Left kidney (tissue), 2 donors: ENCODE data around the gene TOX3. TPM values are rescaled to one million over a fixed set of nuclear protein-coding genes. Genes with fewer than 3 reads are reported as not detected.

Source experiments
- DNase-seq: peaks from one replicate; pipeline ENCODE4 v3.0.0-alpha.2; 2013
- polyA plus RNA-seq: library from polyadenylated mRNA; unstranded; fragments of 120-200 nt; gene quantifications from one replicate; pipeline ENCODE4 v1.2.1, GENCODE V29; 2013; ENCODE audit not compliant: insufficient read length

TOX3 gene
- polyA plus RNA-seq, 1 donor = 32.5 TPM

DNA sequence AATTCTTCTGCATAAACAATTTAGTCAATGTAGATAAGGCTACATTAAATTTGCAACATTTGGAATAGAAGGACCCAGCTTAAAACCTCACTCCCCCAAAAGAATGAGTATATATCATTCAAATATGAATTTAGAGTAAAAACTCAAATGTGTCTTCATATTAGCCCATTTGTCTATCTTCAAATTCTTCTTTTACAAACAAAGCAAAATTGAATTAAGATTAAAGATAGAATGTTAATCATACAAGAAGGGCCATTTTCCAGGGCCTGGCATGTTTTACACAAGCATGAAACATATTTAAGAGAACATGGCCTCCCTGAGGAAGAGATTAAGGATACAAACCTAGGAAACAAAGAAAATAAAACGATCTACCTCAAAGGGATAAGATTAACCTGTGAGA is 8.4 kb downstream of the TOX3 start:
- DNase-seq = no peak

- DNase-seq = no peak
Measured at GRCh38 chr16:52537516-52537915, 9.4 kb downstream of the TOX3 start.

- no peak for DNase-seq
Measured at GRCh38 chr16:52535076-52535475, 11.9 kb downstream of the TOX3 start.

DNA sequence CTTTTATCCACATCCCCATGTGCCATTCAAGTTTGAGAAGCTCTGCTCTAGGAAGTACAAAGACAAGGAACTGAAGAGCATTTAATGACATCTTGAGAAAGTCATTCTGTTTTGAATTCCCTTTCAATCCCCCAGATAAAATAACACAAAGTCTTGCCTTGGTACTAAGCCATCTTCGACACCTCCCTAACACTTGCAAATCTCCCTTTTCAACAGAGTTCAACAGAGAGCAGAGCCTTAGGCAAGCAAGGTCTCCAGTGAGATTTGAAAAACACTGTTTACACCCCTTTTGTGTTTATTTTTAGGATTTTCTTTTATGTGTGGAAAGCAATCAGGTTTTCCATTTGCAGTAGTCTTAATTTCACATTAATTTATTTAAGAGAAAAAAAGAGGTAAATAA is 13.6 kb downstream of the TOX3 start:
- DNase-seq = no peak

- no peak for DNase-seq
Measured at GRCh38 chr16:52532384-52532783, 14.6 kb downstream of the TOX3 start.

GRCh38 chr16:52529226-52529625 is 17.7 kb downstream of the TOX3 start:
- no peak for DNase-seq

DNA sequence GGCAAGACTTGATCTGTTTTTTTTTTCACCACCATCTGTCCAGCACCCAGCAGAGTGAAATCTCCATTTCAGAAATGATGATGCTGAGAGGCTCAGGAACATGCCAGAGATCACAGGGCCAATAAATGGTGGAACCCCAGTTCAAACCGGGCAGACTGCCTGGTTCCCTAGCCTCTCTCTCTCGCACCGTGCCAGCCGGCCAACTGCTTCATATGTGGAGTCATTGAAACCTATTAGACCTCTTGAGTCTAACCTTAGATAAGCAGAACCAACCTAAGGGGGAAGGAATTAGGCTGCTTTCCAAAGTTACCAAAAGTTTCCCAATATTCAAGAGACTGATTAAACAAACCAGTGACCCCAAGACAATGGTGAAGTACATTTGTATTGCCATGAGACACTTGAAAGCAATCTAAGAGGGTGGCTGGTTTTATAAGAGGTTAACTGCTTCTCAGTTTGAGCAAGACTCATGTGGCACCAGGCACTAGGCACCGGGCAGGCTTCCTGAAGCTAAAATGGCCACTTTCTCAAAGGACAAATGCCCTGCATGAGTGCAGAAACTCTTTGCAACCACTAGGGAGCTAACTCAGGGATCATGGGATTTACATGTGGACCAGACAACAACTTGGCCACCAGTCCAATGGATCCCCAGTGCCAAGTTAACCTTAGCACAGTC is 18.4 kb downstream of the TOX3 start:
- DNase-seq = no peak

GRCh38 chr16:52526830-52527229 is 20.1 kb downstream of the TOX3 start:
- DNase-seq = no peak

- no peak for DNase-seq
Measured at GRCh38 chr16:52526116-52526828, 20.7 kb downstream of the TOX3 start.

GRCh38 chr16:52521570-52521969 is 25.4 kb downstream of the TOX3 start:
- DNase-seq = no peak

GRCh38 chr16:52518884-52519283 is 28.1 kb downstream of the TOX3 start:
- no peak for DNase-seq

GRCh38 chr16:52515068-52515671 is 31.8 kb downstream of the TOX3 start:
- peak; percentile 29 for DNase-seq

DNA sequence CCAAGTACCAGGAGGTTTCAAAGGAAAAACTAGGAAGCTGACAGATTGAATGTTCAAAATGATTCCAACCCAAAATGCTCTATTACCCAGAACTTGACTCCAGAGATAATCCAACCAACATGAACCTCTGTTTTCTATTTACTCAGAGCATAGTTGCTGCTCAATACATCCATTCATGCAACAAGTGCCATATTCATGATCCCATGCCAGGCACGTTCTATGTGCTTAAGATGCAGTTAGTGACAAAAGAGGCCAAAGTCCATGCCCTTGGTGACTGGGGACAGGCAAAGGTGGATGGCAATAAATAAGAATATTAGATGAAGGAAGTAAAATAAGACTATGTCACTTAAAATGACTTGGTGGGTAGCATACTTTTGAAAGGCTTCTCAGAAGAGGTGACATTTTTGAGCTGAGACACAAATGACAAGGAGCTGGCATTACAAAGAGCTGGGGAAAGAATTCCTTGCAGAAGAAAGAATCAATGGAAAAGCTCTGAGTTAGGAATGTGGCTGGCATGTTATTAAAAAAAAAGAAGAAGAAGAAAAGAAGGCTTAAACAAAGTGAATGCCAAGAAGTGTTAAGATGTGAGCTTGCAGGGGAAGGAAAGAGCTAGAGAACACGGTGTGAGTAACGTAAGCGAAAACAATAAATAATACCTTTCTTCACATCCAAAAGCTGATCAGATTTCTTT is 34.5 kb downstream of the TOX3 start:
- DNase-seq = no peak

DNA sequence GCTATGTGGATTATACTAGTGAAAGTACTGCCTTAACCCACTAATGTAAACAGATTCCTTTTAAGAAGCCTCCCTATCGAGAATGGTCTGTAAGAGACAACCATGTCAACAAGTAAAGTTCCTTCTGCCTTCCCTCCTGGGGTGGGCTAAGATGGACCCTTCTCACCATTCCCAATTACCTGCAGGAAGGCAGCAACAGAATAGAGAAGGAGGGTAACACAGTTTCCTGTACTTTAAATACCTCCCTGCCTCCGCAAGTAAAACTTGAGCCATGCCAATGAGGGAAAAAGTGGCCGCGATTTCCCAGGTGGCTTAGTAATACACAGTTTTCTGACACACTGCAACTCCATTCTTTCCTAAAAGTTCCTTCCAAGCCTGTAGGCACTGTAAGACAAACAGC is 45.2 kb downstream of the TOX3 start:
- DNase-seq = no peak

DNA sequence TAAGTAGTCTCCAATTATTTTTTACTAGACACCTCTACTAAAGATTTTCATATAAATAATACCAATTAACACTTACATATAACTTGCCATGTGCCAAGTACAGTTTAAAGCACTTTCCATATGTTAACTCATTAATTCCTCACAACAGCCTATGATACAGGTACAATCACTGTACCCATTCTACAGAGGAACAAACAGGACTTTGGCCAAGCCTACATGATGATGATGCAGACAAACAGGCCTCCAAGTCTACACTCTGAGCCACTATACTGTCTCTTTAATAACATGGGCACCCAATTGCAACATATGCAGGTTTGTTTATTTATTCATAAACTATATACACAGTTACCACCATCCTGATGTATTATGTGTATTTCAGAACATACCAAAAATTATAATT is 46.0 kb downstream of the TOX3 start:
- DNase-seq = no peak

GRCh38 chr16:52499060-52499440 is 47.9 kb downstream of the TOX3 start:
- no peak for DNase-seq

- no peak for DNase-seq
Measured at GRCh38 chr16:52498328-52499059, 48.4 kb downstream of the TOX3 start.

GRCh38 chr16:52497067-52497816 is 49.7 kb downstream of the TOX3 start:
- peak; percentile 51 for DNase-seq

DNA sequence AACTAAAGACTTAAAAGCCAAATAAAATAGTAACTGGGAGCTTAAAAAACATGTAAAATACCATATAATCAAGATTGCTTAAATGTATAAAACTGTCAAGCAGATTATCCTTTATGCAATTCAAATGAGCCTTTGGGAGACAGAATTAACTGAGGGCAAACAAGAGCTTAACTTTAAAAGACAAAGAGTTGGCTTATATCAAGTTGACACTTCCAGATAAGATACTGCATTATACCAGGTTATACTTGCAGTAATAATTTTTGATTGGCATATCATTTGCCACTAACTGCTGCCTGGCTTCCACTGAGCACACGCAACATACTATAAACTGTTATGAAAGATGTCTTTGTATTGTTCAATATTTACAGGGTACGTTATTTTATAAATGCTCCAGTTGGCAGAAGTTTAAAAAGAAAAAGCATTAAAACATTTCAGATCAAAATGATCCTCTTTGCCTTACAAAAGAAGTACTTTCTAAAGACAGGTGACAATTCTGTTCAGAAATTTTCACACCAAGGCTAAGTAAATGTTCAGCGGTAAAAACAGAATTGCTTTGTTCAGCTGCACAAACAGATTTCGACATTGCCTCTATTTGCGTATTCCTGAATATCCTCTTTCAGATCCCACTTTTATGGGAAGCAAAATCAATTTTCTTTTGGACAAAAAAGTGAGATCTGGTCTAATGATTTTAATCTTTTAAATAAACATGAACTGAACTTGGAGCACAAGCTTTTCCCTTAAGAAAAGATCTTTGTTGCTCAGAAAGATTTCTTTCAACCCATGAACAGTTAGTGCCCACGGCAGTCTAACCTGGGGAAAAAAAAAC is 50.7 kb downstream of the TOX3 start:
- no peak for DNase-seq

DNA sequence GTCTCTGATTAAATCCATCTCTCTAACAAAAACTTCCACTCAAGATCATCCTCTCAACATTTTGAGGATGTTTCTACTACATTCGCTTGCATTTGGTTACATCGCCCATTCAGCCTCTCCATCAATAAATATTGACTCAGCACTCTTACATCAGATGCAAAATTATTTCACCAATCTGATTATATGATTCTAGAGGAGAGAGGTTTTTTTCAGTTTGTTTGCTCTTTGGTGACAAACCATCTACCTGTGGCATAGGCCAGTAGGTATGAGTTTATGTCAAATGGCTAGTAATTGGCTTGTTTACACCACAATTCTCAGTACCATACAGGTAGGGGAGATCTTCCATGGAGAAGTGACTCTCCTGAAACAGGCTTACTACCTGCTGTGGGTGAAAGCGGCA is 52.3 kb downstream of the TOX3 start:
- no peak for DNase-seq

- no peak for DNase-seq
Measured at GRCh38 chr16:52494145-52494544, 52.8 kb downstream of the TOX3 start.
